Measurements from ENCODE around the gene GAS2L1.

DNA sequence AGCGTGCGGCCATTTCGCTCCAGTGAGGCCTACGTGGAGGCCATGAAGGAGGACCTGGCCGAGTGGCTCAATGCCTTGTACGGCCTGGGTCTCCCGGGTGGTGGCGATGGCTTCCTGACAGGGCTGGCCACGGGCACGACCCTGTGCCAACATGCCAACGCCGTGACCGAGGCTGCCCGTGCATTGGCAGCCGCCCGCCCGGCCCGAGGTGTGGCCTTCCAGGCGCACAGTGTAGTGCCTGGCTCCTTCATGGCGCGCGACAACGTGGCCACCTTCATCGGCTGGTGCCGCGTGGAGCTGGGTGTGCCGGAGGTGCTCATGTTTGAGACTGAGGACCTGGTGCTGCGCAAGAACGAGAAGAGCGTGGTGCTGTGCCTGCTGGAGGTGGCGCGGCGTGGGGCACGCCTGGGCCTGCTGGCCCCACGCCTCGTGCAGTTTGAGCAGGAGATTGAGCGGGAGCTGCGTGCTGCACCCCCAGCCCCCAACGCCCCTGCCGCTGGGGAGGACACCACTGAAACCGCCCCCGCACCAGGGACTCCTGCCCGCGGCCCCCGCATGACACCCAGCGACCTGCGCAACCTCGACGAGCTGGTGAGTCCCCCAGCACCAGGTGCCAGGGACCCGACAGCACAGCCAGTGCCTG is 1.8 kb downstream of the GAS2L1 start:
- TF ChIP-seq, protein P1, sequence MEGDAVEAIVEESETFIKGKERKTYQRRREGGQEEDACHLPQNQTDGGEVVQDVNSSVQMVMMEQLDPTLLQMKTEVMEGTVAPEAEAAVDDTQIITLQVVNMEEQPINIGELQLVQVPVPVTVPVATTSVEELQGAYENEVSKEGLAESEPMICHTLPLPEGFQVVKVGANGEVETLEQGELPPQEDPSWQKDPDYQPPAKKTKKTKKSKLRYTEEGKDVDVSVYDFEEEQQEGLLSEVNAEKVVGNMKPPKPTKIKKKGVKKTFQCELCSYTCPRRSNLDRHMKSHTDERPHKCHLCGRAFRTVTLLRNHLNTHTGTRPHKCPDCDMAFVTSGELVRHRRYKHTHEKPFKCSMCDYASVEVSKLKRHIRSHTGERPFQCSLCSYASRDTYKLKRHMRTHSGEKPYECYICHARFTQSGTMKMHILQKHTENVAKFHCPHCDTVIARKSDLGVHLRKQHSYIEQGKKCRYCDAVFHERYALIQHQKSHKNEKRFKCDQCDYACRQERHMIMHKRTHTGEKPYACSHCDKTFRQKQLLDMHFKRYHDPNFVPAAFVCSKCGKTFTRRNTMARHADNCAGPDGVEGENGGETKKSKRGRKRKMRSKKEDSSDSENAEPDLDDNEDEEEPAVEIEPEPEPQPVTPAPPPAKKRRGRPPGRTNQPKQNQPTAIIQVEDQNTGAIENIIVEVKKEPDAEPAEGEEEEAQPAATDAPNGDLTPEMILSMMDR (IDR thresholded peaks at IDR 0.05): no peak
- TF ChIP-seq POLR2A (IDR thresholded peaks at IDR 0.05): no peak

Measured in stomach (tissue), 4 donors.